Liver (tissue), 3 donors: ENCODE data around the gene OR6B1.

Experiments
- ATF3 ChIP-seq: IDR thresholded peaks from 2 replicates; pipeline ENCODE4 v1.6.1; 2016; ENCODE audit warnings: antibody characterized with exemption
- CTCF ChIP-seq: fragments of 150-350 bp; IDR thresholded peaks from 2 replicates; pipeline ENCODE4 v1.5.1; 2017; ENCODE audit warnings: improper control_type of control experiment, low read depth, low read length; ENCODE audit not compliant: missing input control
- EGR1 ChIP-seq, 2 donors: IDR thresholded peaks; 2 replicates each; pipeline ENCODE4 v1.6.1; 2016 to 2018; ENCODE audit warnings: antibody characterized with exemption in 2 of 2, low read depth in 2 of 2
- RAD21 ChIP-seq, 2 donors: IDR thresholded peaks; 2 replicates each; pipeline ENCODE4 v1.6.1; 2016; ENCODE audit warnings: antibody characterized with exemption in 2 of 2, mild to moderate bottlenecking in 2 of 2
- ZBTB33 ChIP-seq: IDR thresholded peaks from 2 replicates; pipeline ENCODE4 v1.6.1; 2016; ENCODE audit warnings: antibody characterized with exemption
- donor health status: healthy.
- donor health status: healthy.

GRCh38 chr7:143983960-143984359 is 16.2 kb upstream of the OR6B1 start:
- no peak for TF ChIP-seq EGR1 (IDR thresholded peaks at IDR 0.05; ENCODE audit: low read depth in 2 of 2)
- TF ChIP-seq CTCF: no peak
- TF ChIP-seq RAD21 (IDR thresholded peaks at IDR 0.05): no peak
- no peak for TF ChIP-seq ATF3
- TF ChIP-seq ZBTB33: no peak
